ENCODE measurements around the gene TRIM31. TPM values are rescaled to one million over a fixed set of nuclear protein-coding genes. Genes with fewer than 3 reads are reported as not detected.

The TRIM31 gene
- total and polyA plus RNA-seq, 2 of the 4 experiments (the other 2 are of a cell fraction) = not detected

- TF ChIP-seq RCOR1 (IDR thresholded peaks at IDR 0.05; ENCODE audit: insufficient replicate concordance, low read length) = no peak
Measured at GRCh38 chr6:30113003-30113759, at the start of gene TRIM31 (continued).

GRCh38 chr6:30162265-30163089, 49.6 kb upstream of the TRIM31 start:
- Histone ChIP-seq H2BK15ac (ENCODE audit: low read depth, low read length) (no peak overlapping the region), H2AK5ac (ENCODE audit: low read depth, low read length) (no peak overlapping the region), H3K18ac (ENCODE audit: low read depth, low read length) (no peak overlapping the region), H4K5ac (ENCODE audit: low read depth, low read length) (no peak overlapping the region), H3K14ac (replicated peaks; ENCODE audit: low read depth, low read length) (no peak overlapping the region), H3K9me1 (ENCODE audit: insufficient read depth, low read length) (no peaks in the 10 kb centered on the region), H2AFZ (replicated peaks; ENCODE audit: low read length, poor library complexity) (no peak overlapping the region), H3K79me1 (ENCODE audit: low read depth in 1 of 2, low read length in 2 of 2) (no peaks in the 10 kb centered on the region), H3K23ac (ENCODE audit: low read depth, low read length) (no peak overlapping the region), H4K20me1 (ENCODE audit: insufficient read depth, low read length) (no peaks in the 10 kb centered on the region), H3K27me3 (ENCODE audit: control insufficient read depth, insufficient read depth, low read length) (peaks cover 35% of the 10 kb centered on the region), H3K4me1 (ENCODE audit: control insufficient read depth, insufficient read depth, low read length) (no peaks in the 10 kb centered on the region), H4K91ac (ENCODE audit: insufficient read depth, low read depth, low read length) (no peak overlapping the region), H2BK120ac (ENCODE audit: low read depth, low read length) (no peak overlapping the region), H3K56ac (ENCODE audit: extremely low read depth, insufficient read depth, low read length) (no peak overlapping the region), H3K36me3 (ENCODE audit: control insufficient read depth, insufficient read depth, low read length) (no peaks in the 10 kb centered on the region), H4K8ac (ENCODE audit: low read depth in 2 of 2, low read length in 2 of 2) (no peak overlapping the region), H3K9me3 (ENCODE audit: control insufficient read depth, insufficient read depth, low read length) (no peaks in the 10 kb centered on the region), H2AK9ac (replicated peaks; ENCODE audit: low read depth, low read length, poor library complexity) (no peak overlapping the region), H3K27ac (ENCODE audit: insufficient read depth, low read length) (no peak overlapping the region), H3K9ac (ENCODE audit: low read depth, low read length) (no peak overlapping the region), H2BK20ac (ENCODE audit: low read depth, low read length) (no peak overlapping the region), H3K4ac (ENCODE audit: low read depth, low read length) (no peak overlapping the region), H3K4me2 (ENCODE audit: low read depth, low read length) (no peak overlapping the region), H2BK5ac (ENCODE audit: low read depth, low read length, poor library complexity, severe bottlenecking) (no peak overlapping the region), H3K4me3 (ENCODE audit: insufficient read depth, low read depth, low read length) (no peak overlapping the region)
- intact Hi-C loops (cut with micrococcal nuclease) = no loop called here
- dilution Hi-C loops (cut with HindIII; ENCODE audit: low sequenced_read_pairs, unreplicated experiment) = no loop called here
- TF ChIP-seq MAFK (IDR thresholded peaks at IDR 0.05; ENCODE audit: low read depth, low read length) = no peak
- no peak for TF ChIP-seq MAZ (IDR thresholded peaks at IDR 0.05; ENCODE audit: borderline replicate concordance, low read depth, low read length)
- no peak for TF ChIP-seq CTCF (conservative IDR thresholded peaks at IDR 0.05; ENCODE audit: low read depth, low read length)
- TF ChIP-seq, protein P1, sequence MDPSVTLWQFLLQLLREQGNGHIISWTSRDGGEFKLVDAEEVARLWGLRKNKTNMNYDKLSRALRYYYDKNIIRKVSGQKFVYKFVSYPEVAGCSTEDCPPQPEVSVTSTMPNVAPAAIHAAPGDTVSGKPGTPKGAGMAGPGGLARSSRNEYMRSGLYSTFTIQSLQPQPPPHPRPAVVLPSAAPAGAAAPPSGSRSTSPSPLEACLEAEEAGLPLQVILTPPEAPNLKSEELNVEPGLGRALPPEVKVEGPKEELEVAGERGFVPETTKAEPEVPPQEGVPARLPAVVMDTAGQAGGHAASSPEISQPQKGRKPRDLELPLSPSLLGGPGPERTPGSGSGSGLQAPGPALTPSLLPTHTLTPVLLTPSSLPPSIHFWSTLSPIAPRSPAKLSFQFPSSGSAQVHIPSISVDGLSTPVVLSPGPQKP (IDR thresholded peaks at IDR 0.05; ENCODE audit: borderline replicate concordance, low read depth, low read length) = no peak
- TF ChIP-seq FOS (IDR thresholded peaks at IDR 0.05; ENCODE audit: low read depth, low read length) = no peak
- TF ChIP-seq RCOR1 (IDR thresholded peaks at IDR 0.05; ENCODE audit: insufficient replicate concordance, low read length) = no peak
- CTCF ChIA-PET = no interaction called here
- POLR2A ChIA-PET (ENCODE audit: unreplicated experiment) = no interaction called here
- WGBS, 2 experiments (ENCODE audit: extremely low coverage in 2 of 2, insufficient read length in 1 of 2) = 33% methylated on average over 1 of the region's 12 CpGs; no CpG with 5 or more reads in 1 of the 2 experiments
- DNase-seq (no peak), ATAC-seq (ENCODE audit: low read depth) (no peak)
- in situ Hi-C loops (cut with MboI; ENCODE audit: low sequenced_read_pairs) = no loop called here
- no TSS peak for BruUV-seq (replicated peaks)
